ENCODE data around the gene SYK.
"Not testable (repeated sequence)": the region's sequence is repeated elsewhere in the genome, so short reads cannot be mapped to it uniquely, and the experiment has no call there.

Gene SYK

DNA sequence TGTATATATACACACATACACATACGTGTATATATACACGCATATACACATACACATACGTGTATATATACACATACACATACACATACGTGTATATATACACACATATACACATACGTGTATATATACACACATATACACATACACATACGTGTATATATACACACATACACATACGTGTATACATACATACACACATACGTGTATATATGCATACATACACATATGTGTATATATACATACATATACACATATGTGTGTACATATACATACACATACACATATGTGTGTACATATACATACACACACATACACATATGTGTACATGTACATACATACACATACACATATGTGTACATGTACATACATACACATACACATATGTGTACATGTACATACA lies 82.6 kb downstream of the SYK start:
- Histone ChIP-seq H3K4me3 (ENCODE audit: low read depth, low read length) (no peak overlapping the region), H3K27me3 (replicated peaks) (no peaks in the 10 kb centered on the region), H3K36me3 (replicated peaks) (no peaks in the 10 kb centered on the region), H3K27ac (no peak overlapping the region)
- in situ Hi-C loops (cut with HindIII; ENCODE audit: low pct_ligation_motif_present, low sequenced_read_pairs): no loop called here
- TF ChIP-seq, protein P1, sequence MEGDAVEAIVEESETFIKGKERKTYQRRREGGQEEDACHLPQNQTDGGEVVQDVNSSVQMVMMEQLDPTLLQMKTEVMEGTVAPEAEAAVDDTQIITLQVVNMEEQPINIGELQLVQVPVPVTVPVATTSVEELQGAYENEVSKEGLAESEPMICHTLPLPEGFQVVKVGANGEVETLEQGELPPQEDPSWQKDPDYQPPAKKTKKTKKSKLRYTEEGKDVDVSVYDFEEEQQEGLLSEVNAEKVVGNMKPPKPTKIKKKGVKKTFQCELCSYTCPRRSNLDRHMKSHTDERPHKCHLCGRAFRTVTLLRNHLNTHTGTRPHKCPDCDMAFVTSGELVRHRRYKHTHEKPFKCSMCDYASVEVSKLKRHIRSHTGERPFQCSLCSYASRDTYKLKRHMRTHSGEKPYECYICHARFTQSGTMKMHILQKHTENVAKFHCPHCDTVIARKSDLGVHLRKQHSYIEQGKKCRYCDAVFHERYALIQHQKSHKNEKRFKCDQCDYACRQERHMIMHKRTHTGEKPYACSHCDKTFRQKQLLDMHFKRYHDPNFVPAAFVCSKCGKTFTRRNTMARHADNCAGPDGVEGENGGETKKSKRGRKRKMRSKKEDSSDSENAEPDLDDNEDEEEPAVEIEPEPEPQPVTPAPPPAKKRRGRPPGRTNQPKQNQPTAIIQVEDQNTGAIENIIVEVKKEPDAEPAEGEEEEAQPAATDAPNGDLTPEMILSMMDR (IDR thresholded peaks at IDR 0.05; ENCODE audit: low read depth, low read length, missing control alignments): no peak
- no peak for DNase-seq

DNA sequence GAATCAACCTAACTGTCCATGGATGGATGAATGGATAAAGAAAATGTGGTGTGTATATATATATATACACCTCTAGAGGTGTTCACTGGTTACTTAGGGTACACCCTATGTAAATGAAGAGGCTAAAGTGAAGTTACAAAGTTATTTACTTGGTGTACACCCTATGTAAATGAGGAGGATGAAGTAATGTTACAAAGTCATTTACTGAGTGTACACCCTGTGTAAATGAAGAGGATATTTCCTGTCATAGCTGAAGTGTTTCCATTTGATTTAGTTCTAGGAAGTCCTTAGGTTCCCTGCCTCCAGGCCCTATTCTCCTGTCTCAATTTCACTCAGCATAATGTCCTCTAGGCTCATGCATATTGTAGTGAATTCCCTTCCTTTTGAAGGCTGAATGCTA lies 85.2 kb downstream of the SYK start:
- H3K27ac ChIP-seq; H3K4me3 ChIP-seq (ENCODE audit: low read depth, low read length); H3K27me3 ChIP-seq (replicated peaks); DNase-seq; in situ Hi-C loops (cut with HindIII; ENCODE audit: low pct_ligation_motif_present, low sequenced_read_pairs); H3K36me3 ChIP-seq (replicated peaks): not testable (repeated sequence)

GRCh38 chr9:90888941-90889340 lies 87.3 kb downstream of the SYK start:
- Histone ChIP-seq H3K27me3 (replicated peaks) (no peaks in the 10 kb centered on the region), H3K36me3 (replicated peaks) (no peaks in the 10 kb centered on the region), H3K27ac (no peak overlapping the region), H3K4me3 (ENCODE audit: low read depth, low read length) (no peak overlapping the region)
- in situ Hi-C loops (cut with HindIII; ENCODE audit: low pct_ligation_motif_present, low sequenced_read_pairs): no loop called here
- TF ChIP-seq, protein P1 (IDR thresholded peaks at IDR 0.05; ENCODE audit: low read depth, low read length, missing control alignments): no peak
- no peak for DNase-seq

GRCh38 chr9:90890146-90890810 lies 88.7 kb downstream of the SYK start:
- no peak for DNase-seq
- Histone ChIP-seq H3K27me3 (replicated peaks) (no peaks in the 10 kb centered on the region), H3K36me3 (replicated peaks) (no peaks in the 10 kb centered on the region), H3K27ac (no peak overlapping the region), H3K4me3 (ENCODE audit: low read depth, low read length) (no peak overlapping the region)
- in situ Hi-C loops (cut with HindIII; ENCODE audit: low pct_ligation_motif_present, low sequenced_read_pairs): no loop called here
- TF ChIP-seq, protein P1 (IDR thresholded peaks at IDR 0.05; ENCODE audit: low read depth, low read length, missing control alignments): peak; percentile 41

GRCh38 chr9:90891308-90892040 lies 89.9 kb downstream of the SYK start:
- Histone ChIP-seq H3K27ac (no peak overlapping the region), H3K36me3 (replicated peaks) (no peaks in the 10 kb centered on the region), H3K4me3 (ENCODE audit: low read depth, low read length) (no peak overlapping the region), H3K27me3 (replicated peaks) (no peaks in the 10 kb centered on the region)
- TF ChIP-seq, protein P1 (IDR thresholded peaks at IDR 0.05; ENCODE audit: low read depth, low read length, missing control alignments): no peak
- in situ Hi-C loops (cut with HindIII; ENCODE audit: low pct_ligation_motif_present, low sequenced_read_pairs): no loop called here
- no peak for DNase-seq

GRCh38 chr9:90892918-90893317 lies 91.3 kb downstream of the SYK start:
- in situ Hi-C loops (cut with HindIII; ENCODE audit: low pct_ligation_motif_present, low sequenced_read_pairs): no loop called here
- TF ChIP-seq, protein P1 (IDR thresholded peaks at IDR 0.05; ENCODE audit: low read depth, low read length, missing control alignments): no peak
- Histone ChIP-seq H3K36me3 (replicated peaks) (no peaks in the 10 kb centered on the region), H3K4me3 (ENCODE audit: low read depth, low read length) (no peak overlapping the region), H3K27ac (no peak overlapping the region), H3K27me3 (replicated peaks) (no peaks in the 10 kb centered on the region)
- DNase-seq: no peak

Measured in brain microvascular endothelial cell (primary cell).